ENCODE results near the gene MDN1. TPM values are rescaled to one million over a fixed set of nuclear protein-coding genes. Genes with fewer than 3 reads are reported as not detected.

The MDN1 gene
- total RNA-seq, 2 experiments from 2014 or later: 48.6 to 59.5 TPM

GRCh38 chr6:89670935-89671565 lies 148.5 kb downstream of the MDN1 start:
- POLR2A ChIA-PET: interaction anchor here (1.0 kb wide), 1 partner anchor 38 kb away, joined by 3 read pairs; no protein-coding TSS in a partner anchor
- CTCF ChIA-PET: interaction anchor here (1.0 kb wide), 1 partner anchor 9 kb away, joined by 4 read pairs; no protein-coding TSS in a partner anchor
- no peaks in the 10 kb centered on the region for H3K4me1 Mint-ChIP-seq
- H3K4me3 Mint-ChIP-seq: no peak overlapping the region
- intact Hi-C loops (cut with DNase I, micrococcal nuclease): no loop called here
- no peak for DNase-seq
- H3K36me3 Mint-ChIP-seq (ENCODE audit: low read depth): peaks cover 44% of the 10 kb centered on the region
- no peaks in the 10 kb centered on the region for H3K9me3 Mint-ChIP-seq (ENCODE audit: low read depth)
- H3K27me3 Mint-ChIP-seq: no peaks in the 10 kb centered on the region
- H3K27ac Mint-ChIP-seq: no peak overlapping the region
- no peak for ATAC-seq

- ChIA-PET POLR2A (no interaction called here), CTCF (no interaction called here)
- intact Hi-C loops (cut with DNase I, micrococcal nuclease): no loop called here
- H3K4me3 Mint-ChIP-seq: no peak overlapping the region
- ATAC-seq: no peak
- H3K36me3 Mint-ChIP-seq (ENCODE audit: low read depth): peaks cover 37% of the 10 kb centered on the region
- no peak overlapping the region for H3K27ac Mint-ChIP-seq
- H3K27me3 Mint-ChIP-seq: no peaks in the 10 kb centered on the region
- no peaks in the 10 kb centered on the region for H3K9me3 Mint-ChIP-seq (ENCODE audit: low read depth)
- DNase-seq: no peak
- no peaks in the 10 kb centered on the region for H3K4me1 Mint-ChIP-seq
Measured at GRCh38 chr6:89669002-89669401, 150.6 kb downstream of the MDN1 start.

- ATAC-seq: no peak
- intact Hi-C loops (cut with DNase I, micrococcal nuclease): no loop called here
- ChIA-PET CTCF (interaction anchor here (0.6 to 0.8 kb wide), 2 partner anchors 17 to 202 kb away, joined by 3 to 4 read pairs; no protein-coding TSS in a partner anchor), POLR2A (no interaction called here)
- no peak for DNase-seq
- Mint-ChIP-seq H3K27me3 (no peaks in the 10 kb centered on the region), H3K36me3 (ENCODE audit: low read depth) (peaks cover 39% of the 10 kb centered on the region), H3K27ac (no peak overlapping the region), H3K9me3 (ENCODE audit: low read depth) (no peaks in the 10 kb centered on the region), H3K4me1 (no peaks in the 10 kb centered on the region), H3K4me3 (no peak overlapping the region)
Measured at GRCh38 chr6:89667872-89668556, 151.6 kb downstream of the MDN1 start.

- Mint-ChIP-seq H3K36me3 (ENCODE audit: low read depth) (peaks cover 41% of the 10 kb centered on the region), H3K4me3 (no peak overlapping the region), H3K9me3 (ENCODE audit: low read depth) (no peaks in the 10 kb centered on the region), H3K27ac (peak overlapping the region; percentile 0), H3K27me3 (no peaks in the 10 kb centered on the region), H3K4me1 (no peaks in the 10 kb centered on the region)
- DNase-seq (no peak), ATAC-seq (no peak)
- intact Hi-C loops (cut with DNase I, micrococcal nuclease): no loop called here
- POLR2A ChIA-PET: no interaction called here
- CTCF ChIA-PET: interaction anchor here (0.6 to 1.4 kb wide), 3 partner anchors 8 to 100 kb away, joined by 3 to 5 read pairs (median 4); no protein-coding TSS in a partner anchor
Measured at GRCh38 chr6:89662659-89663223, 156.9 kb downstream of the MDN1 start.

- Mint-ChIP-seq H3K4me1 (no peaks in the 10 kb centered on the region), H3K27ac (no peak overlapping the region), H3K27me3 (no peaks in the 10 kb centered on the region), H3K36me3 (ENCODE audit: low read depth) (peaks cover 46% of the 10 kb centered on the region), H3K9me3 (ENCODE audit: low read depth) (no peaks in the 10 kb centered on the region), H3K4me3 (no peak overlapping the region)
- DNase-seq: no peak
- intact Hi-C loops (cut with DNase I, micrococcal nuclease): no loop called here
- no peak for ATAC-seq
- ChIA-PET POLR2A (no interaction called here), CTCF (interaction anchor here (1.4 kb wide), 1 partner anchor 10 kb away, joined by 4 read pairs; no protein-coding TSS in a partner anchor)
Measured at GRCh38 chr6:89661559-89661958, 158.0 kb downstream of the MDN1 start.

GRCh38 chr6:89660981-89661380 lies 158.6 kb downstream of the MDN1 start:
- ChIA-PET CTCF (interaction anchor here (1.4 kb wide), 1 partner anchor 10 kb away, joined by 4 read pairs; no protein-coding TSS in a partner anchor), POLR2A (no interaction called here)
- Mint-ChIP-seq H3K27me3 (no peaks in the 10 kb centered on the region), H3K4me1 (no peaks in the 10 kb centered on the region), H3K27ac (no peak overlapping the region), H3K9me3 (ENCODE audit: low read depth) (no peaks in the 10 kb centered on the region), H3K36me3 (ENCODE audit: low read depth) (peaks cover 47% of the 10 kb centered on the region), H3K4me3 (no peak overlapping the region)
- intact Hi-C loops (cut with DNase I, micrococcal nuclease): no loop called here
- ATAC-seq (no peak), DNase-seq (no peak)

GRCh38 chr6:89657445-89658158 lies 162.0 kb downstream of the MDN1 start:
- DNase-seq: no peak
- Mint-ChIP-seq H3K4me1 (no peaks in the 10 kb centered on the region), H3K27ac (no peak overlapping the region), H3K36me3 (ENCODE audit: low read depth) (peaks cover 47% of the 10 kb centered on the region), H3K9me3 (ENCODE audit: low read depth) (no peaks in the 10 kb centered on the region), H3K4me3 (no peak overlapping the region), H3K27me3 (no peaks in the 10 kb centered on the region)
- CTCF ChIA-PET: no interaction called here
- no peak for ATAC-seq
- POLR2A ChIA-PET: no interaction called here
- intact Hi-C loops (cut with DNase I, micrococcal nuclease): no loop called here

GRCh38 chr6:89655122-89655521 lies 164.5 kb downstream of the MDN1 start:
- Mint-ChIP-seq H3K4me1 (no peaks in the 10 kb centered on the region), H3K4me3 (no peak overlapping the region), H3K27me3 (no peaks in the 10 kb centered on the region), H3K27ac (no peak overlapping the region), H3K9me3 (ENCODE audit: low read depth) (no peaks in the 10 kb centered on the region), H3K36me3 (ENCODE audit: low read depth) (peaks cover 51% of the 10 kb centered on the region)
- ChIA-PET POLR2A (no interaction called here), CTCF (interaction anchor here (0.9 to 1.3 kb wide), 2 partner anchors 16 to 283 kb away, joined by 3 to 4 read pairs; partner anchors contain the start of gene LYRM2)
- intact Hi-C loops (cut with DNase I, micrococcal nuclease): no loop called here
- ATAC-seq (no peak), DNase-seq (no peak)

- ChIA-PET POLR2A (no interaction called here), CTCF (no interaction called here)
- Mint-ChIP-seq H3K27ac (no peak overlapping the region), H3K4me3 (no peak overlapping the region), H3K9me3 (ENCODE audit: low read depth) (no peaks in the 10 kb centered on the region), H3K27me3 (no peaks in the 10 kb centered on the region), H3K4me1 (no peaks in the 10 kb centered on the region), H3K36me3 (ENCODE audit: low read depth) (peaks cover 55% of the 10 kb centered on the region)
- ATAC-seq: no peak
- intact Hi-C loops (cut with DNase I, micrococcal nuclease): no loop called here
- DNase-seq: no peak
Measured at GRCh38 chr6:89650579-89650978, 169.0 kb downstream of the MDN1 start.

- Mint-ChIP-seq H3K27ac (no peak overlapping the region), H3K4me3 (no peak overlapping the region), H3K4me1 (no peaks in the 10 kb centered on the region), H3K36me3 (ENCODE audit: low read depth) (peaks cover 53% of the 10 kb centered on the region), H3K27me3 (no peaks in the 10 kb centered on the region), H3K9me3 (ENCODE audit: low read depth) (no peaks in the 10 kb centered on the region)
- ChIA-PET POLR2A (interaction anchor here (0.6 kb wide), 1 partner anchor 129 kb away, joined by 3 read pairs; no protein-coding TSS in a partner anchor), CTCF (no interaction called here)
- intact Hi-C loops (cut with DNase I, micrococcal nuclease): no loop called here
- ATAC-seq: no peak
- DNase-seq: no peak
Measured at GRCh38 chr6:89649682-89650081, 169.9 kb downstream of the MDN1 start.

- intact Hi-C loops (cut with DNase I, micrococcal nuclease): no loop called here
- no peak for ATAC-seq
- no peak for DNase-seq
- no peak overlapping the region for H3K27ac Mint-ChIP-seq
- ChIA-PET POLR2A (no interaction called here), CTCF (interaction anchor here (1.0 kb wide), 1 partner anchor 212 kb away, joined by 3 read pairs; no protein-coding TSS in a partner anchor)
- H3K9me3 Mint-ChIP-seq (ENCODE audit: low read depth): no peaks in the 10 kb centered on the region
- no peak overlapping the region for H3K4me3 Mint-ChIP-seq
- peaks cover 47% of the 10 kb centered on the region for H3K36me3 Mint-ChIP-seq (ENCODE audit: low read depth)
- no peaks in the 10 kb centered on the region for H3K4me1 Mint-ChIP-seq
- H3K27me3 Mint-ChIP-seq: no peaks in the 10 kb centered on the region
Measured at GRCh38 chr6:89644864-89645263, 174.7 kb downstream of the MDN1 start.

All from activated CD4-positive, alpha-beta T cell treated with anti-CD3 and anti-CD28 coated beads for 36 hours (primary cell).